ENCODE data around the gene ANKLE1. TPM values are rescaled to one million over a fixed set of nuclear protein-coding genes. Genes with fewer than 3 reads are reported as not detected.
A peak's percentile ranks its signal among the peaks of the same experiment; 100 is the strongest.

Gene ANKLE1
- total RNA-seq, 1 donor from 2014 or later: 9.3 TPM

DNA sequence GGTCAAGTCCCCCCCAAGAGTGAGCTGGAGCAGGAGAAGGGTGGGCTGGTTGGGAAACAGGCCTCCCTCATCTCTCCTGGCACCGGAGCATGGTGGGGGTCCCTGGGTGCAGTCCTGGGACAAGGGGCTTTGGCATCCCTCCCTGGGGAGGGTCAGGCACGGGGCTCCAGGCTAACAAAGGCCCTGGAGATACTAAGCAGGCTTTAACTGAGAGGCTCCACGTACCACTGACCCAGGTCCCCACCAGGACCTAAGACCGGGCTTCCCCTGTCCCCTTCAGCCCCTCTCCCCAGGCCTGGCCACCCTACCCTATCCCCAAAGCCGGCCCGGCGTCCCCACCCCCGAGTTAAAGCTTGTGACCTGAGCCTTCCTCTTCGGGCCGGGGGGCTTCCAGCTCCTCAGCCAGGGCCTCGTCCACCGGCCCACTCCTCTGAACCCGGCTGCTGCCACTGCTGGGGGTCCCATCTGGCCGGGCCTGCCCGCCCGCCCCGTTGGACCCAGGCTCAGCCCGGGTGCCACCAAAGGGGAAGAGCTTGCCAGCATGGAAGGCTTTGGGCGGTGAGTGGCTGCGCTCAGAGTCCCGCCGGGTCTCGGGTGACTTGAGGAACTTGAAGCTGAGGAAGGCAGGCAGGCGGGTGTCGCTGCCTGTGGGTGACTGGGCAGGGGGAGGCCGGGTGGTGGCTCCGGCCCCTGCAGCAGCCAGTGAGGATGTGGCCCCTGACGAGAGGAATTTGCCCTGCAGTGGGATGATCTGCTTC is 42.8 kb downstream of the ANKLE1 start:
- H3K27me3 Mint-ChIP-seq (ENCODE audit: unreplicated experiment): peaks cover 9% of the 10 kb centered on the region
- DNase-seq: no peak
- no peaks in the 10 kb centered on the region for H3K36me3 Mint-ChIP-seq (ENCODE audit: unreplicated experiment)
- no peak overlapping the region for H3K4me3 Mint-ChIP-seq (ENCODE audit: unreplicated experiment)
- H3K9me3 Mint-ChIP-seq (ENCODE audit: unreplicated experiment): peaks cover 12% of the 10 kb centered on the region
- peaks cover 16% of the 10 kb centered on the region for H3K4me1 Mint-ChIP-seq (ENCODE audit: low read depth, unreplicated experiment)
- TF ChIP-seq, protein P1, sequence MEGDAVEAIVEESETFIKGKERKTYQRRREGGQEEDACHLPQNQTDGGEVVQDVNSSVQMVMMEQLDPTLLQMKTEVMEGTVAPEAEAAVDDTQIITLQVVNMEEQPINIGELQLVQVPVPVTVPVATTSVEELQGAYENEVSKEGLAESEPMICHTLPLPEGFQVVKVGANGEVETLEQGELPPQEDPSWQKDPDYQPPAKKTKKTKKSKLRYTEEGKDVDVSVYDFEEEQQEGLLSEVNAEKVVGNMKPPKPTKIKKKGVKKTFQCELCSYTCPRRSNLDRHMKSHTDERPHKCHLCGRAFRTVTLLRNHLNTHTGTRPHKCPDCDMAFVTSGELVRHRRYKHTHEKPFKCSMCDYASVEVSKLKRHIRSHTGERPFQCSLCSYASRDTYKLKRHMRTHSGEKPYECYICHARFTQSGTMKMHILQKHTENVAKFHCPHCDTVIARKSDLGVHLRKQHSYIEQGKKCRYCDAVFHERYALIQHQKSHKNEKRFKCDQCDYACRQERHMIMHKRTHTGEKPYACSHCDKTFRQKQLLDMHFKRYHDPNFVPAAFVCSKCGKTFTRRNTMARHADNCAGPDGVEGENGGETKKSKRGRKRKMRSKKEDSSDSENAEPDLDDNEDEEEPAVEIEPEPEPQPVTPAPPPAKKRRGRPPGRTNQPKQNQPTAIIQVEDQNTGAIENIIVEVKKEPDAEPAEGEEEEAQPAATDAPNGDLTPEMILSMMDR (IDR thresholded peaks at IDR 0.05; ENCODE audit: partially characterized antibody, unreplicated experiment): no peak
- no peak overlapping the region for H3K27ac Mint-ChIP-seq (ENCODE audit: unreplicated experiment)

DNA sequence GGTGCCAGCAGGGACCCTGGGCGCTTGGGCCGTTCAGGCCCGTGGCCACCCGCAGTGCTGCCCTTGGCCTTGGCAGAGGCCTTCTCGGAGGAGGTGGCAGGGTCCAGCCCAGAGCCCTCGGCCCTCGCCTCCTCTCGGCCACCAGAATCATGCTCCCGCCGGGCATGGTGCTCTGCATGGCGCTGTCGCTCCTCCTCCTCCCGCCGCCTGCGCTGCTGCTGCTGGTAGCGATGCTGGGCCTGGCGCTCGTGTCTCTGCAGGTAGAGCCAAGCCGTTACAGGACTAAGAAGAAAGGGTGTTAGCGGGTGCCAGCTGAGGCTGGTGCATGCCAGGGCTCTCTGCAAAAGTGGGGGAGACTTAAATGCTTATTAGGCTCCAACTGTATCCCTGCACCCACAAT is 43.4 kb downstream of the ANKLE1 start:
- H3K9me3 Mint-ChIP-seq (ENCODE audit: unreplicated experiment): peaks cover 10% of the 10 kb centered on the region
- no peak overlapping the region for H3K27ac Mint-ChIP-seq (ENCODE audit: unreplicated experiment)
- H3K36me3 Mint-ChIP-seq (ENCODE audit: unreplicated experiment): no peaks in the 10 kb centered on the region
- TF ChIP-seq, protein P1 (IDR thresholded peaks at IDR 0.05; ENCODE audit: partially characterized antibody, unreplicated experiment): no peak
- peaks cover 9% of the 10 kb centered on the region for H3K27me3 Mint-ChIP-seq (ENCODE audit: unreplicated experiment)
- no peak overlapping the region for H3K4me3 Mint-ChIP-seq (ENCODE audit: unreplicated experiment)
- H3K4me1 Mint-ChIP-seq (ENCODE audit: low read depth, unreplicated experiment): peaks cover 14% of the 10 kb centered on the region
- no peak for DNase-seq

GRCh38 chr19:17325881-17326594 is 44.3 kb downstream of the ANKLE1 start:
- DNase-seq: no peak
- H3K27me3 Mint-ChIP-seq (ENCODE audit: unreplicated experiment): peaks cover 11% of the 10 kb centered on the region
- H3K27ac Mint-ChIP-seq (ENCODE audit: unreplicated experiment): peak overlapping the region; percentile 22
- peaks cover 16% of the 10 kb centered on the region for H3K4me1 Mint-ChIP-seq (ENCODE audit: low read depth, unreplicated experiment)
- TF ChIP-seq, protein P1 (IDR thresholded peaks at IDR 0.05; ENCODE audit: partially characterized antibody, unreplicated experiment): no peak
- no peaks in the 10 kb centered on the region for H3K36me3 Mint-ChIP-seq (ENCODE audit: unreplicated experiment)
- no peak overlapping the region for H3K4me3 Mint-ChIP-seq (ENCODE audit: unreplicated experiment)
- H3K9me3 Mint-ChIP-seq (ENCODE audit: unreplicated experiment): peaks cover 10% of the 10 kb centered on the region

- TF ChIP-seq, protein P1 (IDR thresholded peaks at IDR 0.05; ENCODE audit: partially characterized antibody, unreplicated experiment): no peak
- no peaks in the 10 kb centered on the region for H3K36me3 Mint-ChIP-seq (ENCODE audit: unreplicated experiment)
- H3K27ac Mint-ChIP-seq (ENCODE audit: unreplicated experiment): no peak overlapping the region
- H3K27me3 Mint-ChIP-seq (ENCODE audit: unreplicated experiment): peaks cover 11% of the 10 kb centered on the region
- H3K9me3 Mint-ChIP-seq (ENCODE audit: unreplicated experiment): peaks cover 10% of the 10 kb centered on the region
- H3K4me3 Mint-ChIP-seq (ENCODE audit: unreplicated experiment): no peak overlapping the region
- DNase-seq: no peak
- peaks cover 16% of the 10 kb centered on the region for H3K4me1 Mint-ChIP-seq (ENCODE audit: low read depth, unreplicated experiment)
Measured at GRCh38 chr19:17326595-17326966, 44.9 kb downstream of the ANKLE1 start.
